CD14-positive monocyte (primary cell): ENCODE results near the gene CPT2. TPM values are rescaled to one million over a fixed set of nuclear protein-coding genes. Genes with fewer than 3 reads are reported as not detected.
A peak's percentile ranks its signal among the peaks of the same experiment; 100 is the strongest.
"Not testable (repeated sequence)": the region's sequence is repeated elsewhere in the genome, so short reads cannot be mapped to it uniquely, and the experiment has no call there.

Experiments used
- DNase-seq, 3 donors: peaks; one replicate each; pipeline ENCODE4 v3.0.0-alpha.2; 2011 to 2022
- H2AFZ ChIP-seq: 2 replicates; pipeline ENCODE4 v1.6.0; 2012; ENCODE audit warnings: mild to moderate bottlenecking, low read depth, low read length, inconsistent platforms; ENCODE audit not compliant: insufficient read depth, poor library complexity, severe bottlenecking
- H3K27ac ChIP-seq, 2 donors: 1 replicate in 1 of 2; 2 replicates in 1 of 2; pipeline ENCODE4 v1.5.1; 2012 to 2013; ENCODE audit warnings: low read length in 2 of 2, control low read depth in 1 of 2, inconsistent platforms in 1 of 2, low read depth in 1 of 2, mild to moderate bottlenecking in 1 of 2
- H3K27me3 ChIP-seq, 2 donors: one replicate each; pipeline versions ENCODE4 v1.6.0 to v1.6.1; 2011 to 2013; ENCODE audit warnings: low read length in 2 of 2; ENCODE audit not compliant: control insufficient read depth in 2 of 2, insufficient read depth in 2 of 2
- H3K36me3 ChIP-seq, 2 donors: replicated peaks in 1 of 2; 1 replicate in 1 of 2; 2 replicates in 1 of 2; pipeline versions ENCODE4 v1.5.1 to v1.6.1; 2012 to 2013; ENCODE audit warnings: low read length in 2 of 2, control low read depth in 1 of 2, inconsistent platforms in 1 of 2, mild to moderate bottlenecking in 1 of 2; ENCODE audit not compliant: insufficient read depth in 2 of 2, control insufficient read depth in 1 of 2
- H3K4me1 ChIP-seq, 2 donors: 1 replicate in 1 of 2; 2 replicates in 1 of 2; pipeline versions ENCODE4 v1.5.1 to v1.6.1; 2012 to 2013; ENCODE audit warnings: low read length in 2 of 2, control low read depth in 1 of 2, inconsistent platforms in 1 of 2, mild to moderate bottlenecking in 1 of 2, moderate library complexity in 1 of 2; ENCODE audit not compliant: insufficient read depth in 2 of 2, control insufficient read depth in 1 of 2
- H3K4me2 ChIP-seq: replicated peaks from 2 replicates; pipeline ENCODE3; 2012; ENCODE audit warnings: low read length, moderate library complexity, mild to moderate bottlenecking; ENCODE audit not compliant: poor library complexity, severe bottlenecking; ENCODE audit errors: extremely low read depth
- H3K4me3 ChIP-seq, 3 experiments: fragments of 200-600 bp in 1 of 3; sonication (generic) in 1 of 3; replicated peaks in 1 of 3; 1 replicate in 2 of 3; 2 replicates in 1 of 3; pipeline ENCODE4 v1.5.1; 2011 to 2013; ENCODE audit warnings: low read length in 3 of 3, mild to moderate bottlenecking in 3 of 3, control low read depth in 2 of 3, low read depth in 2 of 3, inconsistent platforms in 1 of 3, moderate library complexity in 1 of 3
- H3K79me2 ChIP-seq: 2 replicates; pipeline ENCODE4 v1.6.0; 2012; ENCODE audit warnings: mild to moderate bottlenecking, control low read depth, inconsistent platforms, low read length, moderate library complexity; ENCODE audit not compliant: insufficient read depth
- H3K9ac ChIP-seq: 2 replicates; pipeline ENCODE4 v1.6.0; 2017; ENCODE audit warnings: low read length, mild to moderate bottlenecking; ENCODE audit not compliant: insufficient read depth, poor library complexity, severe bottlenecking
- H3K9me3 ChIP-seq, 2 donors: replicated peaks in 1 of 2; 1 replicate in 1 of 2; 2 replicates in 1 of 2; pipeline versions ENCODE4 v1.5.1 to v1.6.1; 2012 to 2013; ENCODE audit warnings: low read length in 2 of 2, control low read depth in 1 of 2; ENCODE audit not compliant: control insufficient read depth in 1 of 2, insufficient read depth in 1 of 2
- H4K20me1 ChIP-seq: 2 replicates; pipeline ENCODE4 v1.6.0; 2012; ENCODE audit warnings: mild to moderate bottlenecking, low read length, control low read depth, moderate library complexity; ENCODE audit not compliant: insufficient read depth
- H3K27ac Mint-ChIP-seq, 7 donors: one replicate each; pipeline ENCODE4 v1.8.0; 2020; ENCODE audit warnings: mild to moderate bottlenecking in 7 of 7, mixed read lengths in 7 of 7, moderate library complexity in 6 of 7, inconsistent platforms in 2 of 7
- H3K27me3 Mint-ChIP-seq, 3 donors: one replicate each; pipeline ENCODE4 v1.8.0; 2021 to 2022; ENCODE audit warnings: low read depth in 3 of 3, mild to moderate bottlenecking in 3 of 3, mixed read lengths in 3 of 3, moderate library complexity in 3 of 3, inconsistent platforms in 1 of 3
- H3K36me3 Mint-ChIP-seq, 2 donors: one replicate each; pipeline ENCODE4 v1.8.0; 2020; ENCODE audit warnings: mixed read lengths in 2 of 2, inconsistent platforms in 1 of 2, mild to moderate bottlenecking in 1 of 2
- H3K4me1 Mint-ChIP-seq: one replicate; pipeline ENCODE4 v1.8.0; 2020; ENCODE audit warnings: mild to moderate bottlenecking, mixed read lengths
- H3K4me3 Mint-ChIP-seq, 2 donors: one replicate each; pipeline ENCODE4 v1.8.0; 2020; ENCODE audit warnings: mild to moderate bottlenecking in 2 of 2, mixed read lengths in 2 of 2, moderate library complexity in 1 of 2
- H3K9me3 Mint-ChIP-seq, 7 donors: one replicate each; pipeline ENCODE4 v1.8.0; 2020 to 2022; ENCODE audit warnings: mixed read lengths in 7 of 7, mild to moderate bottlenecking in 6 of 7, moderate library complexity in 6 of 7, inconsistent platforms in 2 of 7
- CTCF ChIP-seq: fragments of 200-600 bp; IDR thresholded peaks from one replicate; pipeline ENCODE4 v1.8.0; 2022; ENCODE audit warnings: antibody characterized with exemption, mild to moderate bottlenecking
- WGBS: methylation state at CpG from one replicate; pipeline ENCODE4 v1.1.5; 2013; ENCODE audit warnings: missing lambda C conversion rate; ENCODE audit not compliant: insufficient coverage; 5-methylcytosine and 5-hydroxymethylcytosine counted together
- intact Hi-C, 2 donors: fragments of 100-400 bp; cut with micrococcal nuclease; formaldehyde crosslinking; loops; one replicate each; pipeline versions ENCODE4 v1.15.0 to v1.15.1; 2023
- polyA plus RNA-seq, 3 donors: library from polyadenylated mRNA; depleted of rRNA in 1 of 3; unstranded in 2 of 3; stranded (reverse) in 1 of 3; fragments of 300-500 nt in 2 of 3; fragments of >200 nt in 1 of 3; fragmentation: Illumina TruSeq in 2 of 3; gene quantifications; 1 replicate in 2 of 3; 2 replicates in 1 of 3; pipeline ENCODE4 v1.2.3, GENCODE V29; 2012 to 2021

Gene CPT2
- polyA plus RNA-seq, 3 donors = 7.6 to 29.6 (median 20.2) TPM

- Histone ChIP-seq H2AFZ (peak overlapping the region; percentile 30), H3K9ac (no peak overlapping the region), H3K9me3 (peaks cover 0 to 6% of the 10 kb centered on the region in 2 donors), H3K4me1 (no peaks in the 10 kb centered on the region), H3K4me3 (no peak overlapping the region), H4K20me1 (no peaks in the 10 kb centered on the region), H3K79me2 (no peaks in the 10 kb centered on the region), H3K36me3 (no peaks in the 10 kb centered on the region), H3K27ac (no peak overlapping the region), H3K27me3 (no peaks in the 10 kb centered on the region), H3K4me2 (no peak overlapping the region)
- intact Hi-C loops = no loop called here
- TF ChIP-seq CTCF = no peak
- 92% methylated on average over 5 of the region's 6 CpGs for WGBS
- Mint-ChIP-seq H3K4me1 (no peaks in the 10 kb centered on the region), H3K27ac (no peak overlapping the region), H3K27me3 (peaks cover 0 to 7% (median 2%) of the 10 kb centered on the region in 3 donors), H3K9me3 (no peaks in the 10 kb centered on the region), H3K36me3 (no peaks in the 10 kb centered on the region), H3K4me3 (no peak overlapping the region)
- DNase-seq = no peak
Observed at GRCh38 chr1:53183095-53183990, 13.3 kb upstream of the CPT2 start.

GRCh38 chr1:53185955-53186297 is 10.7 kb upstream of the CPT2 start:
- H3K36me3 ChIP-seq, H3K79me2 ChIP-seq, H3K4me1 ChIP-seq, H4K20me1 ChIP-seq, H3K36me3 Mint-ChIP-seq, H3K27me3 Mint-ChIP-seq, H3K9ac ChIP-seq, H3K27me3 ChIP-seq, H3K27ac ChIP-seq, H3K9me3 ChIP-seq, H3K4me1 Mint-ChIP-seq, DNase-seq, H3K4me3 ChIP-seq, intact Hi-C loops, H3K27ac Mint-ChIP-seq, H2AFZ ChIP-seq, H3K9me3 Mint-ChIP-seq, H3K4me3 Mint-ChIP-seq, H3K4me2 ChIP-seq: not testable (repeated sequence)
- TF ChIP-seq CTCF = peak; percentile 64
- WGBS = no CpG with 5 or more reads among the region's 2 CpGs
